ENCODE measurements around the gene TTC13. TPM values are rescaled to one million over a fixed set of nuclear protein-coding genes. Genes with fewer than 3 reads are reported as not detected.

The TTC13 gene
- total and polyA plus RNA-seq, 10 of the 15 experiments (the other 5 are each of a cell fraction or from before 2014, with no cell fraction given), result 5.8 to 30.8 (median 18.5) TPM

DNA sequence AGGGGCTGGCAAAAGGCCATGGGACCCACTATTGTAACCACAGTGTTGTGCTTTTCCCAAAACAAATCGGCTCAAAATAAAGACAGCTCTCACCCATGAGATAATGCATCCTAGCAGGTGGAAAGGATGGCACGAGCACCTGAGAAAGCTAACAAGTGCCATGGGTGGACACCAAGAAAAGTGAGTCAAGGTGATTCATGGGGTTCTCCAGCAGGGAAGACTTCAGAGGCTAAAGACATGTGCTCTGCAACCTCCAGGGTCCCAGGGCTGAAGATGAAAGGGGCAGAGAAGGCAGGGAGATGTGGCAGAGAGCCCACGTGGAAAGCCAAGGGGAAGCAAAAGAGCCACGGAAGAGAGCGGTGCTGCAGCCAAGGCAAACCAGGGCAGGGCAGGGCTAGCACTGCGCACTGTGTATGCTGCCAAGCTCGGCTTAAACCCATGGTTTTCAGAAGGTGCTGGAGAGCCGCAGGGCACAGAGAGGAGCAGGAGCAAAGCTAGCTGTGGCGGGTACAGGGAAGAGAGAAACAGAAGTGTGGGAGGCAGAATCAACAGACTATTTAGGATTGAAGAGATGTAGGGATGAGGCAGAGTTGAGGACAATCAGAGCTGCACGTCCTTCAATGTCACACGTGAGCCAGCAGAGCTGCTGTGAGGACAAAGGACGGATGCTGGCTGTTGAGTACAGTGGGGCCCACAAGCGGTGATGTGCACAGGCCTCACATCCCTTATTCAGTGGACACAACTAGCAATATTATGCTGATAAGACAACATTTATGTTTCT, 68.5 kb downstream of the TTC13 start:
- 96% methylated on average over 13 of the region's 13 CpGs for WGBS (ENCODE audit: insufficient coverage, insufficient replicate concordance, low lambda C conversion rate, missing lambda C conversion rate)
- CTCF ChIA-PET, result interaction anchor here (1.2 kb wide), 1 partner anchor 182 kb away, joined by 5 read pairs; no protein-coding TSS in a partner anchor
- no peak for FAIRE-seq
- no TSS peak for BruUV-seq (replicated peaks)
- SMC1A ChIA-PET (ENCODE audit: uncharacterized antibody, unreplicated experiment), result interaction anchor here (1.4 kb wide), 1 partner anchor 41 kb away, joined by 3 read pairs; no protein-coding TSS in a partner anchor
- no peak for ATAC-seq
- Histone ChIP-seq H3K4me2 (ENCODE audit: control insufficient read depth, insufficient read depth) (no peak overlapping the region), H3K27me3 (replicated peaks in 1 of 2; ENCODE audit: control insufficient read depth in 2 of 2, insufficient read depth in 2 of 2, low read length in 1 of 2) (no peaks in the 10 kb centered on the region), H3K9me3 (replicated peaks; ENCODE audit: control insufficient read depth, insufficient read depth, low read length) (no peaks in the 10 kb centered on the region), H3K27ac (ENCODE audit: control insufficient read depth, insufficient read depth) (no peak overlapping the region), H3K79me2 (ENCODE audit: control insufficient read depth, insufficient read depth, low read length) (no peaks in the 10 kb centered on the region), H3K36me3 (ENCODE audit: control insufficient read depth in 2 of 2, insufficient read depth in 2 of 2, low read length in 1 of 2) (peaks cover 0 to 13% of the 10 kb centered on the region in 2 experiments), H3K4me3 (no peak overlapping the region), H3K4me1 (ENCODE audit: control insufficient read depth, insufficient read depth, low read length) (no peaks in the 10 kb centered on the region), H4K20me1 (ENCODE audit: control insufficient read depth, insufficient read depth) (no peaks in the 10 kb centered on the region), H2AFZ (ENCODE audit: control insufficient read depth, low read depth, low read length) (no peak overlapping the region), H3K9ac (ENCODE audit: control insufficient read depth, insufficient read depth, low read length) (no peak overlapping the region)
- RAD21 ChIA-PET (ENCODE audit: unreplicated experiment), result no interaction called here
- intact Hi-C loops (cut with micrococcal nuclease; ENCODE audit: unreplicated experiment), result no loop called here
- no peak for DNase-seq (ENCODE audit: low read depth, low spot score)
- no peak for TF ChIP-seq RAD51 (IDR thresholded peaks at IDR 0.05)
- TF ChIP-seq, protein P1, sequence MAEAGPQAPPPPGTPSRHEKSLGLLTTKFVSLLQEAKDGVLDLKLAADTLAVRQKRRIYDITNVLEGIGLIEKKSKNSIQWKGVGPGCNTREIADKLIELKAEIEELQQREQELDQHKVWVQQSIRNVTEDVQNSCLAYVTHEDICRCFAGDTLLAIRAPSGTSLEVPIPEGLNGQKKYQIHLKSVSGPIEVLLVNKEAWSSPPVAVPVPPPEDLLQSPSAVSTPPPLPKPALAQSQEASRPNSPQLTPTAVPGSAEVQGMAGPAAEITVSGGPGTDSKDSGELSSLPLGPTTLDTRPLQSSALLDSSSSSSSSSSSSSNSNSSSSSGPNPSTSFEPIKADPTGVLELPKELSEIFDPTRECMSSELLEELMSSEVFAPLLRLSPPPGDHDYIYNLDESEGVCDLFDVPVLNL (IDR thresholded peaks at IDR 0.05; ENCODE audit: low read depth, low read length), result no peak
- TF ChIP-seq TCF12 (IDR thresholded peaks at IDR 0.05; ENCODE audit: low read depth, low read length), result no peak
- TF ChIP-seq NR2C1 (IDR thresholded peaks at IDR 0.05), result no peak
- no peak for TF ChIP-seq CEBPB (IDR thresholded peaks at IDR 0.05; ENCODE audit: borderline replicate concordance in 1 of 2, low read depth in 2 of 2, low read length in 2 of 2)
- TF ChIP-seq, protein P2, sequence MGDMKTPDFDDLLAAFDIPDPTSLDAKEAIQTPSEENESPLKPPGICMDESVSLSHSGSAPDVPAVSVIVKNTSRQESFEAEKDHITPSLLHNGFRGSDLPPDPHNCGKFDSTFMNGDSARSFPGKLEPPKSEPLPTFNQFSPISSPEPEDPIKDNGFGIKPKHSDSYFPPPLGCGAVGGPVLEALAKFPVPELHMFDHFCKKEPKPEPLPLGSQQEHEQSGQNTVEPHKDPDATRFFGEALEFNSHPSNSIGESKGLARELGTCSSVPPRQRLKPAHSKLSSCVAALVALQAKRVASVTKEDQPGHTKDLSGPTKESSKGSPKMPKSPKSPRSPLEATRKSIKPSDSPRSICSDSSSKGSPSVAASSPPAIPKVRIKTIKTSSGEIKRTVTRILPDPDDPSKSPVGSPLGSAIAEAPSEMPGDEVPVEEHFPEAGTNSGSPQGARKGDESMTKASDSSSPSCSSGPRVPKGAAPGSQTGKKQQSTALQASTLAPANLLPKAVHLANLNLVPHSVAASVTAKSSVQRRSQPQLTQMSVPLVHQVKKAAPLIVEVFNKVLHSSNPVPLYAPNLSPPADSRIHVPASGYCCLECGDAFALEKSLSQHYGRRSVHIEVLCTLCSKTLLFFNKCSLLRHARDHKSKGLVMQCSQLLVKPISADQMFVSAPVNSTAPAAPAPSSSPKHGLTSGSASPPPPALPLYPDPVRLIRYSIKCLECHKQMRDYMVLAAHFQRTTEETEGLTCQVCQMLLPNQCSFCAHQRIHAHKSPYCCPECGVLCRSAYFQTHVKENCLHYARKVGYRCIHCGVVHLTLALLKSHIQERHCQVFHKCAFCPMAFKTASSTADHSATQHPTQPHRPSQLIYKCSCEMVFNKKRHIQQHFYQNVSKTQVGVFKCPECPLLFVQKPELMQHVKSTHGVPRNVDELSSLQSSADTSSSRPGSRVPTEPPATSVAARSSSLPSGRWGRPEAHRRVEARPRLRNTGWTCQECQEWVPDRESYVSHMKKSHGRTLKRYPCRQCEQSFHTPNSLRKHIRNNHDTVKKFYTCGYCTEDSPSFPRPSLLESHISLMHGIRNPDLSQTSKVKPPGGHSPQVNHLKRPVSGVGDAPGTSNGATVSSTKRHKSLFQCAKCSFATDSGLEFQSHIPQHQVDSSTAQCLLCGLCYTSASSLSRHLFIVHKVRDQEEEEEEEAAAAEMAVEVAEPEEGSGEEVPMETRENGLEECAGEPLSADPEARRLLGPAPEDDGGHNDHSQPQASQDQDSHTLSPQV (IDR thresholded peaks at IDR 0.05), result no peak
- no peak for TF ChIP-seq SIN3A (IDR thresholded peaks at IDR 0.05; ENCODE audit: low read depth, low read length)
- in situ Hi-C loops (cut with MboI), result loop anchor here (10.0 kb wide), 1 partner anchor 185 kb away; no protein-coding TSS in a partner anchor
- POLR2A ChIA-PET, result no interaction called here

All from GM12878 (cell line).